Umbilical cord (tissue), 2 donors: ENCODE results near the gene SLC35F3. TPM values are rescaled to one million over a fixed set of nuclear protein-coding genes. Genes with fewer than 3 reads are reported as not detected.

Experiments used
- DNase-seq: peaks from one replicate; pipeline ENCODE4 v3.0.0-alpha.2; 2015; ENCODE audit warnings: low spot score
- total RNA-seq: library from RNA; depleted of rRNA; stranded (reverse); fragments of >200 nt; gene quantifications from one replicate; pipeline ENCODE4 v1.2.3, GENCODE V29; 2014; ENCODE audit warnings: low replicate concordance; ENCODE audit not compliant: insufficient read depth

Gene SLC35F3
- total RNA-seq, 1 donor from 2014 or later, result 0.24 TPM

DNA sequence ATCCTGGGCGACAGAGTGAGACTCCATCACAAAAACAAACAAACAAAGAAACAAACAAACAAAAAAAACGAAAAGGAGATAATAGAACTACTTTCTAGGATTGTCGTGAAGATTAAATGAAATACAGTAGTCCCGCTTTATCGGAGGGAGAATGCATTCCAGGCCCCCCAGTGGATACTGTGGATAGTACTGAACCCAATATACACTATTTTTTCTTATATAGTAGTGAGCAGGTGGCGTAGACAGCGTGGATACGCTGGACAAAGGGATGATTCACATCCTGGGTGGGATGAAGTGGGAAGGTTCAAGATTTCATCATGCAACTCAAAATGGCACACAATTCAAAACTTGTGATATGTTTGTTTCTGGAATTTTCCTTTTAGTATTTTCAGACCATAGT, 8.0 kb downstream of the SLC35F3 start:
- DNase-seq, result no peak

DNA sequence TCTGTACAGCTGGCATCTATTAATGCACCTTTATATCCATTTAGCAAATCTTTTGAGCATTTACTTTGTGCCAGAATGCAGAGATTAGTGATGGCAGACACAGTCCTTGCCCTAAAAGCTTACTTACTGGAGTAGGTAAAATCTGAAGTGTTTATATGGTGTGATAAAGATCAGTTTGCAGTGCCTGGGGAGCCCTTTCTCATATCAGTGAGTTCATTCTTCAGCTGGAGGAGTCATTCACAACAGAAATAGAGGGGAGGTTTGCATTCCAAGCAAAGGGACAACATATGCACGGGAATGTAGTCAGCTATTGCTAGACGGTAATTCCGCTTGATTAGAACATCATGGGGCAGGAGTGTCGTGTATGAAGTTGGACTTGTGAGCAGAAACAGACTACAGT, 8.4 kb downstream of the SLC35F3 start:
- DNase-seq, result no peak

DNA sequence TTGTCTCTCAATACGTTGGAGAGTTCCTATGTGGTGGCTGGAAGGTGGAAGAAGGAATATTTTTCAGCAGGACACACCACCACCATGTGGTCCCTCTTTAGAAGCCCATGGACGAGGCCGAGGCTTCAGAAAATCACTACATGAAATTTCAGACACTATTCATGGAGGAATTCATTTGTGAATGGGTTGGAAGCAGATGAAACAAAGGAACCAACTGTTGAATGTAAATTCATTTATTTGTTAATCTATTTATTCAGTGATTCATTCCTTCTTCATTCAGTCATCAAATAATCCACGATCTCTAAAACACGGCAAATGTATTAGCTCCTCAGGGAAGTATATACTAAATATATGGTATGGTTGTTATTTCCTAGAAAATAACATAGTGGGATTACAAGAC, 12.2 kb downstream of the SLC35F3 start:
- DNase-seq, result no peak

DNA sequence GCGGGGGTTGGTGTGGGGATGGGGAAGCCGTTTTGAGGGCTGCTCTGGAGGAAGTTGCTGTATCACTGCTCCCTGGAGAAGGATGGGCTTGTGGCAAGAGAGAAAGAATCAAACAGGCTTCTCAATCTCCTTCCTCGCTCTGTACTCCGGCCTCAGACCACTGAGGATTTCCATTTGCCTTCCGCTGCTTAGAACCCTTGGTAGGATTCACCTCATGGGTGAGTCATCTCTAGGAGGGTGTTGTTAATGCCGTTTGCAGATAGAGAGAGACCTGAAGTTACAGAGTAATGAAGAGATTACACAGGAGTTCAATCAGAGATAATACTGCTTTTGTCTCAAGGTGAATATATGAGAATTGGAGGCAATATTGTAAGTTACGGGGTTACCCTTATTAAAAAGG, 15.3 kb downstream of the SLC35F3 start:
- DNase-seq, result no peak

DNA sequence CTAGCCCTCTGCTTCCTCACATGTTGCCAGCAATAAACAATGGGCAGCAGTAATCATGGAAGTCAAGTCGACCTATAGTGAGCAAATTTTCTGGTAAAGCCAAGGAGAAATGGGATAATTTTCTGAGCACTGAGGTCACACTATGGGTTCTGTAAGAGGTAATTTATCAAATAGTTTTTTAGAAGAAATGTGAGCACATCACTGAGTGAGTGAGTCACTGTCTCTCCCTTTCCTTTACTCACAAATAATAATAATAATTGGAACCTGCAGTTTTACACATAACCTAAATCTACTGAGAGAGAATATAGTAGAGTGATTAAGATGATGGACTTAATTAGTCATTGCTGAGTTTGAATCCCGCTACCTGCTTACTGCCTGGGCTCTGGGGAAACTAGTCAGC, 23.6 kb downstream of the SLC35F3 start:
- DNase-seq, result no peak

DNA sequence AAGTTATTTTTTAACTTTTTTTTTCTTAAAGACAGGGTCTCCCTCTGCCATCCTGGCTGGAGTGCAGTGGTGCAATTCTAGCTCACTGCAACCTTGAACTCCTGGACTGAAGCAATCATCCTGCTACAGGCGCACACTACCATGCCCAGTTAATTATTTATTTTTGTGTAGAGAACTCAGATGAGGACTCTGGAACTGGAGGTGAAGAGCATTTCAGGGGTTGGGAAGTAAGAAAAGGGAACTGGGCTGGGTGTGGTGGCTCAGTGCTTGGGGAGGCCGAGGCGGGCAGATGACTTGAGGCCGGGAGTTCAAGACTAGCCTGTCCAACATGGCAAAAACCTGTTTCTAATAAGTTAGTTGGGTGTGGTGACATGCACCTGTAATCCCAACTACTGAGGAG, 28.9 kb downstream of the SLC35F3 start:
- no peak for DNase-seq

DNA sequence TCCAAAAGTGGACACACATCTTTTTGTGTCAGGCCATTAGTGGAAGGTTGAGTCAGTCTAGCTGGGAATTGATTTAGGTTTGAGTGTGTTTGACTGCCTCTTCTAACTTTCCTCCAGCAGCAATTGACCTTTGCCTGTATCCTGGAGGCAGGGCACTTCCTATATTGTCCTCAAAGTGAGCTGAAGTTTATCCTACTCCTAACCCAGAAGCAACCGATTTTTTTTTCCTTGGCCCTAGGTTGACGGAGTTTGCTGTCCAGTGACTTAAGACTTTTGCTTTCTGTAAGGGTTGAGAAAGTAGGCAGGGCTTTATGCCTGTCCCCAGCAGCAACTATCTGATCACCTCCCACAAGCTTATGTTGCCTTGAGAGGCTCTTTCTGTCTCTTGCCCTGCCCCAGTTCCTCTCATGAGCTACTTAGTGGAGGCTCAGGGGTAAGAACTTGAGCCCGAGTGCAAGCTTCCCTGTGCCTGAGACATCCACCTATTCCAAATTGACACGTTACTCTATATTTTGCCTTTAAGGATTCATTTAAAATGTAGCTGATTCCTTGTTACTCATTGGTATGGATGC, 30.9 kb downstream of the SLC35F3 start:
- DNase-seq, result no peak

DNA sequence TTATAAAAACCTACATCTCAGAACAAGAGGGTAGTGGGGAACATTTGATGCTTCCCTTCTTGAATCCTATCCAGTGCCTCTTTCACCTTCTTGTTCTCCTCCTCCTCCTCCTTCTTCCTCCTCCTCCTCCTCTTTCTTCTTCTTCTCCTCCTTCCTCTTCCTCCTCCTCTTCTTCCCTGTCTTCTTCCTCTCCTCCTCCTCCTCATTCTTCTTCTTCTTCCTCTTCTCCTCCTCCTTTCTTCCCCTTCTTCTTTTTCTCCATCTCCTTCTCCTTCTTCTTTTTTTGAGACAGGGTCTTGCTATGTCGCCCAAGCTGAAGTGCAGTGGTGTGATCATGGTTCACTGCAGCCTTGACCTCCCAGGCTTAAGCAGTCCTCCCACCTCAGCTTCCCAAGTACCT, 31.9 kb downstream of the SLC35F3 start:
- DNase-seq, result no peak

DNA sequence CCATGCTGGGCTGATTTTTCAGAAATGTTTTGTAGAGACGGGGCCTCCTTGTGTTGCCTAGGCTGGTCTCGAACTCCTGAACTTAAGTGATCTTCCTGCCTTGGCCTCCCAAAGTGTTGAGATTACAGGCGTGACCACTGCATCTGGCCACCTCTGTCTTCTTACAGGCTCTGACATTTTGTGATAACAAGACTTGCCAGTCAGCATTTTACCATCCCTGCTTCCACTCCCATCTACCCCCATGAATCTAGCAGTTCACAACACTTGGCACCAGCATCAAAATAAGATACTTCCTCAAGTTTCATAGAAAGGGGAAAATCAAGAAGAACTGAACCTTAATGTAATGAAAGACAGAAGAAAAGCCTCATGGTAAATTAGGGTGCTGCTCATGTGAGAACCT, 32.4 kb downstream of the SLC35F3 start:
- no peak for DNase-seq

DNA sequence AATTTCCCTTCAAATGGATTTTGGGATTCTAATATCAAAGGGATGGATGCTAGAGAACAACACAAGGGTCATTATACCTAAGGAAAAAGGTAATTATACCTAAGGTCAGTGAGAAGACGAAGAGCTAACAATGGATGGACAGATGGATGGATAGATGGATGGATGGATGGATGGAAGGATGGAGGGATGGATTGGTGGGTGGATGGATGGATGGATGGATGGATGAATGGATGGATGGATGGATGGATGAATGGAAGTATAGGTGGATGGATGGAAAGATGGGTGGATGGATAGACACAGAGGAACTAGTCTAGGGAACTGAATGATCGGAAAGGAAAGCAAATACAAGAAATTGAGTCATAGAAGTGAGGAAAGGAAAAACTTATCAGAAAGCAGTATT, 34.0 kb downstream of the SLC35F3 start:
- DNase-seq, result no peak

DNA sequence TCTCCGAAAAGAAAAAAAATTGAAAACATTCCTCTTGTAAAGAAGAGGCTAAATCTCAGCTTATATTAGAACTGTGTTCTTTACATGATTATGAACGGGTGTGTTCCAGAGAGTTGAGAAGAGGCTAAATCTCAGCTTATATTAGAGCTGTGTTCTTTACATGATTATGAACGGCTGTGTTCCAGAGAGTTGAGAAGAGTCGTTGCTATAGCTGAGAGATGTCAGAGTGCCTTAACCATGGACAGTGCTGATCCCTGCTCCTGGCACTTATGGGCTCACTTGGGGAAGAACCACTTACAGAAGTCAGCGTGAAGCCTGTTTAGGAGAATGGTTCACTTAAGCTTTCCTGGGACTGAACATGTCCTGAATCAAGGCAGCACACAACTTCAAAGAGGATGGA, 35.0 kb downstream of the SLC35F3 start:
- peak; percentile 71 for DNase-seq

DNA sequence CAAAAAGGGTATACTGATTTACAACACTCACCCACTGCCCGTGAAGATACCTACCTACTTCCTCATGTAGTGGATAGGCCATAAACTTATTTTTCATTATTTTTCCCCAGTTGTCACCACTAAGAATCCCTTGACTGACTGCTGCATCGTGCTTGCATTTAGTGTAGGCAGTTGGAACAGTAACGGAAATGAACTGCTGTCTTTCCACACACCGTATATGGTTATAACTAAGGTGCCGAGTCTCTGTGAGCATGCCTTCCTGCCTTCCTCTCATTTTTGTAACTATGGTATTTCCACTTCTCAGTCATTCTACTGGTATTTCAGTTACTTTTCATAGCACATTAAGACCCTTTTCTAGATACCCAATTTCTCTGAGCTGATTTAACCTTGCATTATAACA, 36.4 kb downstream of the SLC35F3 start:
- no peak for DNase-seq

DNA sequence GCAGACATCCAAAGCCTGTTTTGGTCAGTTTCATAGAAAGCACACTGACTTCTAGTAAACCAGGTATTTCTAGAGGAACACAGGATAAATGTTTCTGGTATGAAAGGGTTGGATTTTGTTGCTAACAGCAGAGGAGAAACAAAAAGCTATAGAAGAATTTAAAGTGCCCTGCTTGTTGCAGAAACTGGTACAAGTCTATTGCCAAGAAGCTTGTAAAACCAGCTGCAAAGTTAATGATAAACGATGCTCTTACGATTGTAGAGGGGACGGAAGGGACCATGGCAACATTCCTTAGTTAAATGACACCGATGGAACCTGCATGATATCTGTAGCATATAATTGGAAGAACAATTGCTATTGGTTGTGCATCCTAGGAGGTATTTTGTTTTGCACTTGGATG, 40.1 kb downstream of the SLC35F3 start:
- no peak for DNase-seq

DNA sequence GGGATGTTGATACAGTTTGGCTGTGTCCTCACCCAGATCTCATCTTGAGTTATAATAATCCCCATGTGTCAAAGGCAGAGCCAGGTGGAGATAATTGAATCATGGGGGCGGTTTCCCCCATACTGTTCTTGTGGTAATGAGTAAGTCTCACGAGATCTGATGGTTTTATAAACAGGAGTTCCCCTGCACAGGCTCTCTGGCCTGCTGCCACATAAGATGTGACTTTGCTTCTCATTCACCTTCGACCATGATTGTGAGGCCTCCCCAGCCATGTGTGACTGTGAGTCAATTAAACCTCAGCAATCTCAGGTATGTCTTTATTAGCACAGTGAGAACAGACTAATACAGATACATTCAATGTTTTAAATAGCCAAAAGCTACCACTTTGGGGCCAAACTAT, 41.1 kb downstream of the SLC35F3 start:
- no peak for DNase-seq

DNA sequence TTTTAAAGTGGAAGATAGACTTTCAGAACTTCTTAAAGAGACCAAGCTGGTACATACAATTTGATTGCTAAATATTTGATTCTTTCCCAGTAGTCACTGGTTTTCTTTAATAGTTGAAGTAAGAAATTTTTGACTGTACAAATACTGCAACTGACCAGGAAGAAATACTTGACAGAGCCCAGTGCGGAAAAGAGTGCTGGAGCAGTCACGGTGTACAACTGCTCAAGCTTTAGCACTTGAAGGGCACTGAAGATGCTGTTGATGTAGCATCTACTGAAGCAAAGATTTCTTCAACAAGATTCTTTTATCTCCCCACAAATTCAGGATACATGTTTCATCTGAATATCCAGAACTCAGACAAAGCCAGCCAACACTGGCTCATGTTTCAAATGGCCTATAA, 41.5 kb downstream of the SLC35F3 start:
- no peak for DNase-seq

DNA sequence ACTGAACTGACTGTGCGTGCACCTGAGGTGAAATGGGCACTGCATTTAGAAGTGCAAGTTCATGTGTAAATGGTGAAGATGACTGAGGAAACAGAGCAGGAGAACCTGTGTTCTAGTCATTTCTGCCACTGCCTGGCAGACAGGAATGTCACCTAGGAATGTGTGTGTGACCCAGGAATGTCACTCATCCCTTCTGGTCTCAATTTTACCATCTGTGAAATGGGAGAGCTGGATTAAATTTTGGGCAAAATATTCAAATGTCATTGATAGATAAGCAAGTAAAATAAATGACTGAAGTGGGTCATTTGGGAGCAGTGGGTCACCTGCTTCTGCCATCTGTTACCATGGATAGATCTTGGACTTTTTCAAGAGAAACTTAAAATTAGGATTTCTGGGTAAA, 42.2 kb downstream of the SLC35F3 start:
- no peak for DNase-seq

DNA sequence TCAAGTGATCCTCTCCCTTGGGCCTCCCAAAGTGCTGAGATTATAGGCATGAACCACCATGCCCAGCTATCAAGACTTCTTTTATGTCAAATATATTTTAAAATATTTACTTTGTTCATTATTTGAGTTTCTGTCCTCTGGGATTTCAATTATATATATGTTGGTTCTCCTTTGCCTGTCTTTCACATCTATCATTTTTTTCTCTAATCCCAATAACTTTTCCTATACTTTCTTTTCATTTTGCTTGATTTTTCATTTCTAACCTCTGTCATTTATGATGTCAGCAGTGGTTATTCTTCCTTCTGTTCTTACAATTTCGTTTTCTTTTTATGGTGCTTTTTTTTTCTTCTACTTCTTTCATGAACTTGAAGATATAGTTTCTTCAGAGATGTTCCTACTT, 47.3 kb downstream of the SLC35F3 start:
- DNase-seq, result no peak

DNA sequence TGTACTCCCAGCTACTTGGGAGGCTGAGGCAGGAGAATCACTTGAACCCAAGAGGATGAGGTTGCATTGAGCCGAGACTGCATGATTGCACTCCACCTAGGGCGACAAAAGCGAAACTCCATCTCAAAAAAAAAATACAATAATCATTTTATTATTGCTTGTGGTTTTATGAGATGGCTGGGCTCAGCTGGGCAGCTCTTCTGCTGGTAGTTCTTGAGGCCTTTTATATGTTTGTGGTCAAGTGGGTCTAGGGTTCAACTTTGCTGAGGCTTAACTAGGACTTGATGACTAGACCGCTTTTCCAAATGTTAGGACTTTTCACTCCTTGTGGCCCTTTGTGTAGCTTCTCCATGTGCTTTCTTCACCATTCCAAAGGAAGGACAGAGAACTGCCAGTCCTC, 53.2 kb downstream of the SLC35F3 start:
- DNase-seq, result no peak

DNA sequence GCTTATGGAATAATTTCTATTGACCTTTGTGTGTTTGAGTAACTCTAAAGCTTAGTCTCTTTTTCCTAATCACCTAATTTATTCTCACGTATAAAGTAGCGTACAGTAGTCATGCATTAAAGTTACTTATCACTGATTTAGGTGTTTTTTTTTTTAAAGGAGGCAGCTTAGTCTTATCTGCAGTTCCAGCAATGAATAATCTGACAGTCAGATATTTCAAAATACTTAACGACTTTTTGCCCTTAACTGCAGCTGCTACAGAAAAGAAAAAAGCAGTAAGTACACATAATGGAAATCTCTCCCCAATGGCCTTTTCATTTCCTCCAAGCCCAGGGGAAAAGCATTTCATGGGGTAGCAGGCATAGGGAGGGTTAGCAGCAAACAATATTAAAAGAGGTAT, 54.6 kb downstream of the SLC35F3 start:
- peak; percentile 23 for DNase-seq

DNA sequence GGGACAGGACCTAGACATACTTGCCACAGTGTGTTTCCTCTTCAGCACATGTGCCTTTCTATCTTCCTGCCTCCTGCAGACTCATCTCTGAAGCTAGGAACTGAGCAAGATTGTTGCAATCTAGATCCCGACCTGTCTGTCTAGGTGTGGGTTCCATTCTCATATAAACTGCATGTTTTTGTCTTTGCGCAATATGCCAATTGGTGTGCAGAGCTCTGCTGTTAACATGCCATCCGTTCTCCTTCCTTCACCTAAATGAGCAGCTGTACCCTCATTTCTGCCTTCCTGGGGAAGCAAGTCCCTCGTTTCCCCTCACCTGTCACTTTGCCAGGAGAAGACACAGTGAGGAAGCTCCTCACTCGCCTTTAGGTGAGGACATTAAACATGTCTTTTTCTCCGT, 55.5 kb downstream of the SLC35F3 start:
- DNase-seq, result no peak

DNA sequence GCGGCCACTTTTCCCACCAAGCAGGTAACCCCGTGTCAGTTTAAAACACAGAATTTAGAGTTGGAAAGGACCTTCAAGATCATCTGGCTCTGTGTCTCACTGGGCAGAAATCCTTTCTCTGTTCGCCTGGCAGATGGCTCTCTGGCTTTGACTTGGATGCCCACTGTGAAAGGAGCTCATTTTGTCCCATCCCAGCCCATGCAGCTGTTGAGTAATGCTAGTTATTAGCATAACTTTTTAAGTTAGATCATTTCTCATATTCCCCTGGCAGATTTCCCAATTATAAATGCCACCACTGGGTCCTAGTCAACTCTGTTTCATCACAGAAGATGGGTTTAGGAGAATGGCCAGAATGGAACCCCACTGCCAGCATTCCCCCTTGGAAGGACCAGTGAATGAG, 55.9 kb downstream of the SLC35F3 start:
- DNase-seq, result no peak

DNA sequence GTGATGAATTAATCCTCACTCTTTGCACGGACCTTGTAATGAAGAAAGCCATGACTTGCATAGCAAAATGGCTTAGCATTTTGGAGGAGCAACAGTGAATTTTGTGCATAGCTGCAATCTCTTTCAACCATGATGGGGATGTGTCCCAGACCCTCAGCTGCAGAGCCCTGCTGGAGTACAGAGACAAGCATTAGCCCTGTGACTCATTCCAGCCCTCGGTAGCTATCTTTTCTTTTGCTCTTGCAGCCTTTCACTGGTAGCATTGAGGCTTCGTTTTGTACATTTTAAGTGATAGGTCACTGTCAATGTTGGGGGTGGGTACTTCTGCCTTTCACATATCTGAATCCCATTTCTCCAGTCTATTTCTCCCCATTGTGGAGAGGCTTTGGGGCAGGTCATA, 58.4 kb downstream of the SLC35F3 start:
- no peak for DNase-seq

DNA sequence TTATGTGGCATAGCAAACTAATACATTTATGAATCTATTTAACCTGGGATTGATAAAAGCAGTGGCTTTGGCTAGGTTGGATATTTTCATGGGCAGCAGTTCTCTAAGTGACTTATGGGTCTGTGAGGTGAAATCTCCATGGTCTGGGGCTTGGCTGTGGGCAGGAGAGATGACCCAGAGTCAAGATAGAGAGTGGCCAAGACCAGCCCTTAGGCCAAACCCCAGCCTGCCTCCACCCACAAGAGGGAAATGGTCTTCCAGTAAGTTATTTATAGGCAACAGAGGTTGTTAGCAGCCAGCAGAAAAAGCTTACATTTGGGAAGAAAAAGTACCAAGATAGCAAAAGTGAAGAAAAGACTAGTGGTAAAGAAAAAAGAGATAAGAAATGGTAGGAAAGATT, 61.4 kb downstream of the SLC35F3 start:
- DNase-seq, result no peak

DNA sequence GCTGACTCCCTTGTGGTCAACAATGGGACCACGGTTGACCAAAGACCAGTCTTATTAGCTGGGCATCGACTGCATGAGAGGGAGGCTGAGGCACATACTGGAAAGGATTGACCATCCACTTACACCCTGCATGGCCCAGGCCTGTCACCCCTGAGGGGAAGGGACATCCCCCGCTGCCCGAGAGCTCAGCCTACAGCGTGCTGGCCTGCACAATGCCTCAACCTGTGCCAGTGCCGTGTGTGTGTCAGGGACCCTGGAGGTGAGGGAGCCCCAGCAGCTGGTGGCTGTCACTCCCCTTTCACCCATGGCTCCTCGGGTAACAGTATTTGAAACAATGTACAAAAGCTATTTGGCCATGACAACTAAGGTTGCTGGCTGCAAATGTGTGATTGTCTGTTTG, 67.3 kb downstream of the SLC35F3 start:
- no peak for DNase-seq

DNA sequence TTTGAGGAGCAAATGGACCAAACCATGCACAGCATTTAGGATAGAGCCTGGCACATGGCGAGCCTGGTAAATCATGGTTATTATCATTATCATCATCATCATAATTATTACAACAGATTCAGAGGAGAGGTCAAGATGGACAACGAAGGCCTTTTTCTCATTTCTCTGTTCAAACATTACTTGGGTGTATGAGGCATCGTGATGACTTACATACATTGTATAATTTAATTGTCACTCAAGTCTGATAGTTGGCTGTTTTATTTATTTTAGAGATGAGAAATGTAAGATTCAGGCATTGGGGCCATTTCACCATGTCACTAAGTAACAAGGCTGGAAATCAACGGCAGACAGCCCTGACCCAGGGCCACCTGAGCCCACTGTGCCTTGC, 68.1 kb downstream of the SLC35F3 start:
- DNase-seq, result no peak
